Measurements from ENCODE around the gene GSN.
"Not testable (repeated sequence)": the region's sequence is repeated elsewhere in the genome, so short reads cannot be mapped to it uniquely, and the experiment has no call there.

Gene GSN

GRCh38 chr9:121283856-121284732 lies 16.1 kb downstream of the GSN start:
- no peak overlapping the region for H3K4me3 ChIP-seq (ENCODE audit: low read depth, low read length)
- no peak for DNase-seq (ENCODE audit: low read depth)

- no peak overlapping the region for H3K4me3 ChIP-seq (ENCODE audit: low read depth, low read length)
- DNase-seq (ENCODE audit: low read depth), result no peak
These were observed 16.9 kb downstream of the GSN start for GRCh38 chr9:121284733-121285451.

GRCh38 chr9:121285835-121286687 lies 18.1 kb downstream of the GSN start:
- DNase-seq (ENCODE audit: low read depth), result peak; percentile 44
- no peak overlapping the region for H3K4me3 ChIP-seq (ENCODE audit: low read depth, low read length)

GRCh38 chr9:121286688-121286972 lies 18.7 kb downstream of the GSN start:
- no peak overlapping the region for H3K4me3 ChIP-seq (ENCODE audit: low read depth, low read length)
- no peak for DNase-seq (ENCODE audit: low read depth)

GRCh38 chr9:121286973-121287741 lies 19.2 kb downstream of the GSN start:
- DNase-seq (ENCODE audit: low read depth), result peak; percentile 89
- peak overlapping the region; percentile 15 for H3K4me3 ChIP-seq (ENCODE audit: low read depth, low read length)

- DNase-seq (ENCODE audit: low read depth), result no peak
- H3K4me3 ChIP-seq (ENCODE audit: low read depth, low read length), result no peak overlapping the region
These were observed 20.7 kb downstream of the GSN start for GRCh38 chr9:121288673-121289025.

- H3K4me3 ChIP-seq (ENCODE audit: low read depth, low read length), result no peak overlapping the region
- peak; percentile 44 for DNase-seq (ENCODE audit: low read depth)
These were observed 21.2 kb downstream of the GSN start for GRCh38 chr9:121289026-121289771.

GRCh38 chr9:121289772-121290370 lies 21.9 kb downstream of the GSN start:
- no peak overlapping the region for H3K4me3 ChIP-seq (ENCODE audit: low read depth, low read length)
- DNase-seq (ENCODE audit: low read depth), result no peak

- DNase-seq (ENCODE audit: low read depth); H3K4me3 ChIP-seq (ENCODE audit: low read depth, low read length): not testable (repeated sequence)
These were observed 23.6 kb downstream of the GSN start for GRCh38 chr9:121291536-121291935.

- no peak overlapping the region for H3K4me3 ChIP-seq (ENCODE audit: low read depth, low read length)
- no peak for DNase-seq (ENCODE audit: low read depth)
These were observed 24.1 kb downstream of the GSN start for GRCh38 chr9:121292051-121292450.

- no peak overlapping the region for H3K4me3 ChIP-seq (ENCODE audit: low read depth, low read length)
- no peak for DNase-seq (ENCODE audit: low read depth)
These were observed 24.9 kb downstream of the GSN start for GRCh38 chr9:121292801-121293241.

- H3K4me3 ChIP-seq (ENCODE audit: low read depth, low read length), result no peak overlapping the region
- DNase-seq (ENCODE audit: low read depth), result no peak
These were observed 26.3 kb downstream of the GSN start for GRCh38 chr9:121294151-121294743.

- DNase-seq (ENCODE audit: low read depth), result no peak
- H3K4me3 ChIP-seq (ENCODE audit: low read depth, low read length), result no peak overlapping the region
These were observed 27.1 kb downstream of the GSN start for GRCh38 chr9:121294866-121295661.

- no peak overlapping the region for H3K4me3 ChIP-seq (ENCODE audit: low read depth, low read length)
- DNase-seq (ENCODE audit: low read depth), result no peak
These were observed 27.8 kb downstream of the GSN start for GRCh38 chr9:121295662-121296191.

GRCh38 chr9:121296213-121297127 lies 28.5 kb downstream of the GSN start:
- no peak overlapping the region for H3K4me3 ChIP-seq (ENCODE audit: low read depth, low read length)
- no peak for DNase-seq (ENCODE audit: low read depth)

GRCh38 chr9:121297389-121297788 lies 29.4 kb downstream of the GSN start:
- no peak for DNase-seq (ENCODE audit: low read depth)
- H3K4me3 ChIP-seq (ENCODE audit: low read depth, low read length), result no peak overlapping the region
